IMR-90 (cell line): ENCODE results near the gene DISC1. TPM values are rescaled to one million over a fixed set of nuclear protein-coding genes. Genes with fewer than 3 reads are reported as not detected.

Experiments used
- ATAC-seq: fragments of 200-7000 bp; cut with Tn5 transposase; 2 replicates; pipeline ENCODE4 v1.9.1; 2020; ENCODE audit warnings: low read depth, mild to moderate bottlenecking, moderate library complexity
- BruUV-seq: library from RNA; stranded (reverse); fragments of 400-500 nt; replicated peaks from 2 replicates; lab custom pipeline; 2021; lab: Mats Ljungman, UMichigan
- CTCF ChIA-PET: fragments of 300-600 bp; formaldehyde crosslinking; extraction: SDS; loops from one replicate; lab custom pipeline; 2021; ENCODE audit warnings: antibody characterized with exemption; lab: Yijun Ruan, JAX
- POLR2A ChIA-PET: fragments of 300-600 bp; sonication (Branson Sonifier 250); formaldehyde crosslinking; loops from one replicate; lab custom pipeline; 2022; ENCODE audit warnings: antibody characterized with exemption; ENCODE audit not compliant: unreplicated experiment; lab: Charles Lee
- DNase-seq: peaks from one replicate; pipeline ENCODE4 v3.0.0; 2013
- H2AFZ ChIP-seq: replicated peaks from 2 replicates; pipeline ENCODE3; 2013; ENCODE audit warnings: low read length, mild to moderate bottlenecking; ENCODE audit not compliant: poor library complexity
- H2AK5ac ChIP-seq: 2 replicates; pipeline ENCODE4 v1.6.1; 2013; ENCODE audit warnings: low read depth, low read length, inconsistent platforms
- H2AK9ac ChIP-seq: replicated peaks from 2 replicates; pipeline ENCODE3; 2013; ENCODE audit warnings: mild to moderate bottlenecking, low read depth, low read length, moderate library complexity; ENCODE audit not compliant: poor library complexity
- H2BK120ac ChIP-seq: 2 replicates; pipeline ENCODE4 v1.6.1; 2013; ENCODE audit warnings: low read depth, low read length, inconsistent platforms
- H2BK15ac ChIP-seq: 3 replicates; pipeline ENCODE4 v1.6.1; 2013; ENCODE audit warnings: low read depth, low read length, inconsistent platforms
- H2BK20ac ChIP-seq: 2 replicates; pipeline ENCODE4 v1.6.1; 2013; ENCODE audit warnings: low read depth, mild to moderate bottlenecking, inconsistent platforms, low read length, moderate library complexity
- H2BK5ac ChIP-seq: 2 replicates; pipeline ENCODE4 v1.6.1; 2013; ENCODE audit warnings: mild to moderate bottlenecking, low read depth, low read length, inconsistent platforms; ENCODE audit not compliant: poor library complexity, severe bottlenecking
- H3K14ac ChIP-seq: replicated peaks from 2 replicates; pipeline ENCODE4 v1.6.1; 2013; ENCODE audit warnings: low read depth, low read length, inconsistent platforms
- H3K18ac ChIP-seq: 2 replicates; pipeline ENCODE4 v1.6.1; 2013; ENCODE audit warnings: low read depth, low read length, control low read depth
- H3K23ac ChIP-seq: 2 replicates; pipeline ENCODE4 v1.6.1; 2013; ENCODE audit warnings: low read depth, low read length, inconsistent platforms
- H3K27ac ChIP-seq: 2 replicates; pipeline ENCODE4 v1.5.1; 2013; ENCODE audit warnings: mild to moderate bottlenecking, control low read depth, low read length; ENCODE audit not compliant: insufficient read depth
- H3K27me3 ChIP-seq: 2 replicates; pipeline ENCODE4 v1.6.1; 2013; ENCODE audit warnings: low read length; ENCODE audit not compliant: control insufficient read depth, insufficient read depth
- H3K36me3 ChIP-seq: 2 replicates; pipeline ENCODE4 v1.6.1; 2013; ENCODE audit warnings: low read length, mixed read lengths; ENCODE audit not compliant: control insufficient read depth, insufficient read depth
- H3K4ac ChIP-seq: 2 replicates; pipeline ENCODE4 v1.6.1; 2013; ENCODE audit warnings: low read depth, low read length, inconsistent platforms
- H3K4me1 ChIP-seq: 2 replicates; pipeline ENCODE4 v1.6.1; 2013; ENCODE audit warnings: low read length, mixed read lengths; ENCODE audit not compliant: control insufficient read depth, insufficient read depth
- H3K4me2 ChIP-seq: 2 replicates; pipeline ENCODE4 v1.6.1; 2013; ENCODE audit warnings: low read depth, mild to moderate bottlenecking, control low read depth, low read length, moderate library complexity
- H3K4me3 ChIP-seq: 2 replicates; pipeline ENCODE4 v1.5.1; 2013; ENCODE audit warnings: low read depth, mild to moderate bottlenecking, control low read depth, low read length, moderate library complexity; ENCODE audit not compliant: insufficient read depth
- H3K56ac ChIP-seq: 2 replicates; pipeline ENCODE4 v1.6.1; 2013; ENCODE audit warnings: low read length, inconsistent platforms; ENCODE audit not compliant: insufficient read depth; ENCODE audit errors: extremely low read depth
- H3K79me1 ChIP-seq, 2 experiments: 2 replicates each; pipeline ENCODE4 v1.6.1; 2013; ENCODE audit warnings: low read length in 2 of 2, inconsistent platforms in 1 of 2, low read depth in 1 of 2
- H3K9ac ChIP-seq: 2 replicates; pipeline ENCODE4 v1.6.1; 2013; ENCODE audit warnings: low read depth, low read length, control low read depth
- H3K9me1 ChIP-seq: 2 replicates; pipeline ENCODE4 v1.6.1; 2013; ENCODE audit warnings: low read length, inconsistent platforms; ENCODE audit not compliant: insufficient read depth
- H3K9me3 ChIP-seq: 2 replicates; pipeline ENCODE4 v1.6.1; 2013; ENCODE audit warnings: low read length; ENCODE audit not compliant: control insufficient read depth, insufficient read depth
- H4K20me1 ChIP-seq: 2 replicates; pipeline ENCODE4 v1.6.1; 2013; ENCODE audit warnings: low read length, inconsistent platforms; ENCODE audit not compliant: insufficient read depth
- H4K5ac ChIP-seq: 2 replicates; pipeline ENCODE4 v1.6.1; 2013; ENCODE audit warnings: mild to moderate bottlenecking, low read depth, low read length, control low read depth
- H4K8ac ChIP-seq, 2 experiments: 2 replicates each; pipeline ENCODE4 v1.6.1; 2013; ENCODE audit warnings: low read depth in 2 of 2, low read length in 2 of 2, control low read depth in 1 of 2, inconsistent platforms in 1 of 2
- H4K91ac ChIP-seq: 2 replicates; pipeline ENCODE4 v1.6.1; 2013; ENCODE audit warnings: low read depth, low read length, inconsistent platforms; ENCODE audit not compliant: insufficient read depth
- BHLHE40 ChIP-seq: fragments of 150-350 bp; IDR thresholded peaks from 2 replicates; pipeline ENCODE4 v1.6.1; 2016; ENCODE audit warnings: mild to moderate bottlenecking, low read depth, low read length
- CEBPB ChIP-seq: IDR thresholded peaks from 2 replicates; pipeline ENCODE4 v1.6.1; 2012; ENCODE audit warnings: low read depth, low read length, improper control_type of control experiment
- CHD1 ChIP-seq: IDR thresholded peaks from 2 replicates; pipeline ENCODE4 v1.6.1; 2012; ENCODE audit warnings: low read depth, low read length, improper control_type of control experiment
- FOS ChIP-seq: fragments of 150-350 bp; IDR thresholded peaks from 2 replicates; pipeline ENCODE4 v1.6.1; 2016; ENCODE audit warnings: low read depth, low read length
- MAFK ChIP-seq: IDR thresholded peaks from 2 replicates; pipeline ENCODE4 v1.6.1; 2012; ENCODE audit warnings: low read depth, low read length, improper control_type of control experiment
- MAZ ChIP-seq: IDR thresholded peaks from 2 replicates; pipeline ENCODE4 v1.6.1; 2012; ENCODE audit warnings: low read depth, mild to moderate bottlenecking, low read length, improper control_type of control experiment, moderate library complexity, borderline replicate concordance
- MXI1 ChIP-seq: IDR thresholded peaks from 2 replicates; pipeline ENCODE4 v1.6.1; 2012; ENCODE audit warnings: low read depth, mild to moderate bottlenecking, low read length, moderate library complexity, borderline replicate concordance
- NFE2L2 ChIP-seq: fragments of 150-350 bp; IDR thresholded peaks from 2 replicates; pipeline ENCODE4 v1.6.1; 2016; ENCODE audit warnings: low read depth, mild to moderate bottlenecking, low read length
- POLR2A ChIP-seq: IDR thresholded peaks from 2 replicates; pipeline ENCODE4 v1.6.1; 2012; ENCODE audit warnings: mild to moderate bottlenecking, low read depth, low read length
- RAD21 ChIP-seq: IDR thresholded peaks from 2 replicates; pipeline ENCODE4 v1.6.1; 2012; ENCODE audit warnings: low read length, improper control_type of control experiment
- RCOR1 ChIP-seq: IDR thresholded peaks from 2 replicates; pipeline ENCODE4 v1.6.1; 2012; ENCODE audit warnings: mild to moderate bottlenecking, low read length, improper control_type of control experiment; ENCODE audit not compliant: insufficient replicate concordance
- RFX5 ChIP-seq: IDR thresholded peaks from 2 replicates; pipeline ENCODE4 v1.8.0; 2012; ENCODE audit warnings: low read depth, mild to moderate bottlenecking, low read length, moderate library complexity
- SMC3 ChIP-seq: fragments of 150-350 bp; IDR thresholded peaks from 2 replicates; pipeline ENCODE4 v1.6.1; 2016; ENCODE audit warnings: low read depth, mild to moderate bottlenecking, antibody characterized with exemption, low read length, moderate library complexity
- USF2 ChIP-seq: fragments of 150-350 bp; IDR thresholded peaks from 2 replicates; pipeline ENCODE4 v1.6.1; 2017; ENCODE audit warnings: mild to moderate bottlenecking, antibody characterized with exemption, low read length, low read depth
- WGBS, 2 experiments: methylation state at CpG; one replicate each; pipeline versions ENCODE4 v1.1.5 to v1.1.7; 2013; ENCODE audit warnings: missing lambda C conversion rate in 2 of 2; ENCODE audit not compliant: insufficient read length in 1 of 2; ENCODE audit errors: extremely low coverage in 2 of 2; 5-methylcytosine and 5-hydroxymethylcytosine counted together
- dilution Hi-C: fragments of 300-500 bp; cut with HindIII; formaldehyde crosslinking; loops from one replicate; pipeline ENCODE4 v1.14.3; 2018; ENCODE audit warnings: low sequenced_read_pairs; ENCODE audit not compliant: unreplicated experiment
- in situ Hi-C: fragments of 300-500 bp; cut with MboI; formaldehyde crosslinking; loops from 3 replicates; pipeline ENCODE4 v1.14.3; 2019; ENCODE audit warnings: low sequenced_read_pairs, inconsistent platforms, mixed read lengths
- intact Hi-C: fragments of 100-400 bp; cut with micrococcal nuclease; formaldehyde crosslinking; loops from 2 replicates; pipeline ENCODE4 v1.10.0; 2022
- polyA plus RNA-seq, 3 experiments: library from polyadenylated mRNA; depleted of rRNA; stranded (reverse); fragments of >200 nt; gene quantifications; 2 replicates each; pipeline ENCODE4 v1.2.3, GENCODE V29; 2012; ENCODE audit warnings: low replicate concordance in 1 of 3
- total RNA-seq: library from RNA; depleted of rRNA; stranded (reverse); fragments of >200 nt; gene quantifications from 2 replicates; pipeline ENCODE4 v1.2.3, GENCODE V29; 2012
- TF ChIP-seq, protein P1 (sequence below): conservative IDR thresholded peaks from 2 replicates; pipeline ENCODE4 v1.5.1; 2012; ENCODE audit warnings: mild to moderate bottlenecking, low read depth, low read length, improper control_type of control experiment
- TF ChIP-seq, protein P2 (sequence below): fragments of 150-350 bp; IDR thresholded peaks from 2 replicates; pipeline ENCODE4 v1.6.1; 2016; ENCODE audit warnings: low read depth, mild to moderate bottlenecking, low read length, moderate library complexity, borderline replicate concordance

DISC1 gene
- total and polyA plus RNA-seq, 2 of the 4 experiments (the other 2 are of a cell fraction) = 2.2 to 7.0 TPM

GRCh38 chr1:231793893-231794292 lies 167.3 kb downstream of the DISC1 start:
- DNase-seq = no peak
- no peak overlapping the region for H2BK15ac ChIP-seq
- intact Hi-C loops (no loop called here), dilution Hi-C loops (no loop called here), in situ Hi-C loops (no loop called here)
- H2BK5ac ChIP-seq = no peak overlapping the region
- no peak overlapping the region for H4K91ac ChIP-seq
- no peak overlapping the region for H3K18ac ChIP-seq
- no peak overlapping the region for H3K56ac ChIP-seq
- no peaks in the 10 kb centered on the region for H3K9me3 ChIP-seq
- H4K8ac ChIP-seq = no peak overlapping the region
- BruUV-seq = no TSS peak
- no CpG with 5 or more reads among the region's 6 CpGs for WGBS, 2 experiments
- CTCF ChIA-PET = no interaction called here
- no peak overlapping the region for H3K4me2 ChIP-seq
- H2AK9ac ChIP-seq = no peak overlapping the region
- no peak overlapping the region for H2AFZ ChIP-seq
- no peaks in the 10 kb centered on the region for H4K20me1 ChIP-seq
- no peak overlapping the region for H2AK5ac ChIP-seq
- no peak overlapping the region for H3K27ac ChIP-seq
- no peak overlapping the region for H3K9ac ChIP-seq
- H3K4me1 ChIP-seq = no peaks in the 10 kb centered on the region
- no peak overlapping the region for H2BK120ac ChIP-seq
- H3K27me3 ChIP-seq = no peaks in the 10 kb centered on the region
- no peak overlapping the region for H3K14ac ChIP-seq
- H3K23ac ChIP-seq = no peak overlapping the region
- no peak for TF ChIP-seq RFX5
- no peak for TF ChIP-seq RAD21
- no peak for TF ChIP-seq RCOR1
- no peak for TF ChIP-seq USF2
- no peak for TF ChIP-seq NFE2L2
- no peak for TF ChIP-seq POLR2A
- no peak for TF ChIP-seq CEBPB
- TF ChIP-seq, protein P1, sequence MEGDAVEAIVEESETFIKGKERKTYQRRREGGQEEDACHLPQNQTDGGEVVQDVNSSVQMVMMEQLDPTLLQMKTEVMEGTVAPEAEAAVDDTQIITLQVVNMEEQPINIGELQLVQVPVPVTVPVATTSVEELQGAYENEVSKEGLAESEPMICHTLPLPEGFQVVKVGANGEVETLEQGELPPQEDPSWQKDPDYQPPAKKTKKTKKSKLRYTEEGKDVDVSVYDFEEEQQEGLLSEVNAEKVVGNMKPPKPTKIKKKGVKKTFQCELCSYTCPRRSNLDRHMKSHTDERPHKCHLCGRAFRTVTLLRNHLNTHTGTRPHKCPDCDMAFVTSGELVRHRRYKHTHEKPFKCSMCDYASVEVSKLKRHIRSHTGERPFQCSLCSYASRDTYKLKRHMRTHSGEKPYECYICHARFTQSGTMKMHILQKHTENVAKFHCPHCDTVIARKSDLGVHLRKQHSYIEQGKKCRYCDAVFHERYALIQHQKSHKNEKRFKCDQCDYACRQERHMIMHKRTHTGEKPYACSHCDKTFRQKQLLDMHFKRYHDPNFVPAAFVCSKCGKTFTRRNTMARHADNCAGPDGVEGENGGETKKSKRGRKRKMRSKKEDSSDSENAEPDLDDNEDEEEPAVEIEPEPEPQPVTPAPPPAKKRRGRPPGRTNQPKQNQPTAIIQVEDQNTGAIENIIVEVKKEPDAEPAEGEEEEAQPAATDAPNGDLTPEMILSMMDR = no peak
- no peak for TF ChIP-seq SMC3
- TF ChIP-seq MXI1 = no peak
- no peak for TF ChIP-seq FOS
- no peak for TF ChIP-seq CHD1
- TF ChIP-seq, protein P2, sequence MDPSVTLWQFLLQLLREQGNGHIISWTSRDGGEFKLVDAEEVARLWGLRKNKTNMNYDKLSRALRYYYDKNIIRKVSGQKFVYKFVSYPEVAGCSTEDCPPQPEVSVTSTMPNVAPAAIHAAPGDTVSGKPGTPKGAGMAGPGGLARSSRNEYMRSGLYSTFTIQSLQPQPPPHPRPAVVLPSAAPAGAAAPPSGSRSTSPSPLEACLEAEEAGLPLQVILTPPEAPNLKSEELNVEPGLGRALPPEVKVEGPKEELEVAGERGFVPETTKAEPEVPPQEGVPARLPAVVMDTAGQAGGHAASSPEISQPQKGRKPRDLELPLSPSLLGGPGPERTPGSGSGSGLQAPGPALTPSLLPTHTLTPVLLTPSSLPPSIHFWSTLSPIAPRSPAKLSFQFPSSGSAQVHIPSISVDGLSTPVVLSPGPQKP = no peak
- TF ChIP-seq BHLHE40 = no peak
- TF ChIP-seq MAFK = no peak
- no peak for TF ChIP-seq MAZ
- POLR2A ChIA-PET = no interaction called here
- no peak overlapping the region for H3K4me3 ChIP-seq
- ATAC-seq = no peak
- no peaks in the 10 kb centered on the region for H3K36me3 ChIP-seq
- H3K9me1 ChIP-seq = no peaks in the 10 kb centered on the region
- no peak overlapping the region for H4K5ac ChIP-seq
- no peak overlapping the region for H3K4ac ChIP-seq
- no peaks in the 10 kb centered on the region for H3K79me1 ChIP-seq
- H2BK20ac ChIP-seq = no peak overlapping the region
